Hepatocyte (in vitro differentiated cells): Measurements from ENCODE around the gene ZNF763. TPM values are rescaled to one million over a fixed set of nuclear protein-coding genes. Genes with fewer than 3 reads are reported as not detected.

Source experiments
- DNase-seq: peaks from one replicate; pipeline ENCODE4 v3.0.0-alpha.2; 2016; ENCODE audit warnings: low spot score
- H2AFZ ChIP-seq: fragments of 200-600 bp; sonication (generic); 2 replicates; pipeline ENCODE4 v1.6.0; 2016; ENCODE audit warnings: antibody characterized with exemption, mild to moderate bottlenecking
- H3K27ac ChIP-seq: fragments of 200-600 bp; sonication (generic); 2 replicates; pipeline ENCODE4 v1.5.1; 2016; ENCODE audit warnings: mild to moderate bottlenecking
- H3K27me3 ChIP-seq: fragments of 200-600 bp; sonication (generic); 2 replicates; pipeline ENCODE4 v1.6.1; 2016
- H3K36me3 ChIP-seq: fragments of 200-600 bp; sonication (generic); replicated peaks from 2 replicates; pipeline ENCODE4 v1.5.1; 2016; ENCODE audit warnings: low read depth; ENCODE audit not compliant: insufficient read depth
- H3K4me1 ChIP-seq: fragments of 200-600 bp; sonication (generic); 2 replicates; pipeline ENCODE4 v1.5.1; 2016; ENCODE audit warnings: mild to moderate bottlenecking, moderate library complexity; ENCODE audit not compliant: insufficient read depth
- H3K4me2 ChIP-seq: fragments of 200-600 bp; sonication (generic); 2 replicates; pipeline ENCODE4 v1.6.0; 2016
- H3K4me3 ChIP-seq: fragments of 200-600 bp; sonication (generic); 2 replicates; pipeline ENCODE4 v1.5.1; 2016; ENCODE audit warnings: mild to moderate bottlenecking
- H3K79me2 ChIP-seq: fragments of 200-600 bp; sonication (generic); 2 replicates; pipeline ENCODE4 v1.6.0; 2017; ENCODE audit warnings: mild to moderate bottlenecking
- H3K9me2 ChIP-seq: fragments of 200-600 bp; sonication (generic); replicated peaks from 2 replicates; pipeline ENCODE4 v1.6.0; 2017; ENCODE audit warnings: mild to moderate bottlenecking; ENCODE audit not compliant: insufficient read depth
- H3K9me3 ChIP-seq: fragments of 200-600 bp; sonication (generic); 2 replicates; pipeline ENCODE4 v1.5.1; 2016; ENCODE audit warnings: low read depth, mild to moderate bottlenecking
- H4K20me1 ChIP-seq: fragments of 200-600 bp; sonication (generic); 2 replicates; pipeline ENCODE4 v1.6.0; 2016; ENCODE audit warnings: mild to moderate bottlenecking; ENCODE audit not compliant: insufficient read depth, poor library complexity, severe bottlenecking
- CTCF ChIP-seq: fragments of 200-600 bp; sonication (generic); IDR thresholded peaks from 2 replicates; pipeline ENCODE4 v1.5.1; 2016; ENCODE audit warnings: antibody characterized with exemption, mild to moderate bottlenecking; ENCODE audit not compliant: poor library complexity
- EZH2 ChIP-seq: fragments of 200-600 bp; sonication (generic); IDR thresholded peaks from 2 replicates; pipeline ENCODE4 v1.6.1; 2016; ENCODE audit warnings: antibody characterized with exemption, mild to moderate bottlenecking, borderline replicate concordance
- EZH2phosphoT487 ChIP-seq: fragments of 200-600 bp; sonication (generic); IDR thresholded peaks from one replicate; pipeline ENCODE4 v1.6.1; 2018; ENCODE audit warnings: antibody characterized with exemption, mild to moderate bottlenecking, low read depth, moderate library complexity; ENCODE audit not compliant: unreplicated experiment, severe bottlenecking
- WGBS: methylation state at CpG from one replicate; pipeline ENCODE4 v1.1.6; 2016; ENCODE audit warnings: low lambda C conversion rate; ENCODE audit errors: missing lambda C conversion rate; 5-methylcytosine and 5-hydroxymethylcytosine counted together
- polyA plus RNA-seq: library from polyadenylated mRNA; unstranded; fragments of >200 nt; fragmentation: Nextera tagmentation; extraction: Ambion mirVana; gene quantifications from 2 replicates; pipeline ENCODE4 v1.2.1, GENCODE V29; 2016
- small RNA-seq: library from RNA; depleted of rRNA; stranded (forward); fragments of <200 nt; gene quantifications from one replicate; pipeline ENCODE3, GENCODE V24; 2014
- total RNA-seq: library from RNA; depleted of rRNA; stranded (reverse); fragments of >200 nt; gene quantifications from 2 replicates; pipeline ENCODE4 v1.2.3, GENCODE V29; 2014

The ZNF763 gene
- total and polyA plus RNA-seq, 2 experiments from 2014 or later, result 1.7 to 2.8 TPM

- no peak for TF ChIP-seq EZH2
- no peak for TF ChIP-seq EZH2phosphoT487
- TF ChIP-seq CTCF, result no peak
- H3K36me3 ChIP-seq, result no peaks in the 10 kb centered on the region
- H3K9me3 ChIP-seq, result peaks cover 4% of the 10 kb centered on the region
- no peak for DNase-seq
- 93% methylated on average over 9 of the region's 9 CpGs for whole genome bisulfite sequencing
- H3K79me2 ChIP-seq, result peaks cover 12% of the 10 kb centered on the region
- no peaks in the 10 kb centered on the region for H3K9me2 ChIP-seq
- no peaks in the 10 kb centered on the region for H4K20me1 ChIP-seq
- no peaks in the 10 kb centered on the region for H3K4me1 ChIP-seq
- H2AFZ ChIP-seq, result no peak overlapping the region
- H3K4me3 ChIP-seq, result no peak overlapping the region
- no peak overlapping the region for H3K4me2 ChIP-seq
- H3K27ac ChIP-seq, result no peak overlapping the region
- no peaks in the 10 kb centered on the region for H3K27me3 ChIP-seq
Measured at GRCh38 chr19:12000152-12000981, 35.5 kb downstream of the ZNF763 start.

GRCh38 chr19:12015015-12015752, 50.3 kb downstream of the ZNF763 start:
- Histone ChIP-seq H3K79me2 (no peaks in the 10 kb centered on the region), H3K9me2 (no peaks in the 10 kb centered on the region), H3K9me3 (peaks cover 69% of the 10 kb centered on the region), H3K27me3 (no peaks in the 10 kb centered on the region), H3K36me3 (peaks cover 35% of the 10 kb centered on the region), H3K4me2 (no peak overlapping the region), H3K4me1 (no peaks in the 10 kb centered on the region), H3K4me3 (no peak overlapping the region), H2AFZ (no peak overlapping the region), H4K20me1 (no peaks in the 10 kb centered on the region), H3K27ac (no peak overlapping the region)
- TF ChIP-seq EZH2phosphoT487, result no peak
- no peak for TF ChIP-seq CTCF
- no peak for TF ChIP-seq EZH2
- 97% methylated on average over 9 of the region's 9 CpGs for WGBS
- no peak for DNase-seq

GRCh38 chr19:12015753-12016116, 50.9 kb downstream of the ZNF763 start:
- Histone ChIP-seq H3K9me3 (peaks cover 69% of the 10 kb centered on the region), H2AFZ (no peak overlapping the region), H3K4me3 (no peak overlapping the region), H3K36me3 (peaks cover 35% of the 10 kb centered on the region), H3K27ac (no peak overlapping the region), H3K27me3 (no peaks in the 10 kb centered on the region), H3K4me2 (no peak overlapping the region), H3K9me2 (no peaks in the 10 kb centered on the region), H3K79me2 (no peaks in the 10 kb centered on the region), H4K20me1 (no peaks in the 10 kb centered on the region), H3K4me1 (no peaks in the 10 kb centered on the region)
- TF ChIP-seq EZH2, result no peak
- no peak for DNase-seq
- WGBS, result 83% methylated on average over 2 of the region's 2 CpGs

Small RNA genes lying within 50 kb of the gene (small RNA-seq; reads per million reads assigned to genes)
- not detected for gene RNA5SP464
- not detected for gene RNA5SP465

Other genes with a start within 250 kb of the ZNF763 start
- 10.4 and 13.9 TPM in 2 replicates for gene ZNF823, start 226.1 kb upstream of the ZNF763 start, total RNA-seq
- 3.4 and 3.8 TPM in 2 replicates for gene ZNF823, start 226.1 kb upstream of the ZNF763 start, polyA plus RNA-seq
- 6.2 and 6.7 TPM in 2 replicates for gene ZNF441, start 198.0 kb upstream of the ZNF763 start, total RNA-seq
- 2.9 and 6.4 TPM in 2 replicates for gene ZNF441, start 198.0 kb upstream of the ZNF763 start, polyA plus RNA-seq
- 2.9 and 4.8 TPM in 2 replicates for gene ZNF491, start 166.5 kb upstream of the ZNF763 start, total RNA-seq
- 0.95 and 2.0 TPM in 2 replicates for gene ZNF491, start 166.5 kb upstream of the ZNF763 start, polyA plus RNA-seq
- gene ZNF440, start 150.8 kb upstream of the ZNF763 start, total RNA-seq, result 13.6 and 17.0 TPM in 2 replicates
- 1.9 and 3.0 TPM in 2 replicates for gene ZNF440, start 150.8 kb upstream of the ZNF763 start, polyA plus RNA-seq
- 3.8 and 4.6 TPM in 2 replicates for gene ZNF439, start 116.3 kb upstream of the ZNF763 start, total RNA-seq
- 2.3 and 2.6 TPM in 2 replicates for gene ZNF439, start 116.3 kb upstream of the ZNF763 start, polyA plus RNA-seq
- gene ZNF69, start 77.3 kb upstream of the ZNF763 start, total RNA-seq, result 24.6 and 51.7 TPM in 2 replicates
- 13.7 and 13.8 TPM in 2 replicates for gene ZNF69, start 77.3 kb upstream of the ZNF763 start, polyA plus RNA-seq
- 7.5 and 11.7 TPM in 2 replicates for gene ZNF700, start 39.9 kb upstream of the ZNF763 start, total RNA-seq
- gene ZNF700, start 39.9 kb upstream of the ZNF763 start, polyA plus RNA-seq, result 3.6 and 5.6 TPM in 2 replicates
- 6.1 and 8.1 TPM in 2 replicates for gene ZNF433, start 70.6 kb downstream of the ZNF763 start, total RNA-seq
- 5.6 and 9.0 TPM in 2 replicates for gene ZNF433, start 70.6 kb downstream of the ZNF763 start, polyA plus RNA-seq
- 0.32 and 0.77 TPM in 2 replicates for gene ZNF878, start 87.9 kb downstream of the ZNF763 start, total RNA-seq
- 0.91 TPM in 1 of 2 replicates, not detected in the other for gene ZNF878, start 87.9 kb downstream of the ZNF763 start, polyA plus RNA-seq
- 11.2 and 13.8 TPM in 2 replicates for gene ZNF844, start 99.7 kb downstream of the ZNF763 start, total RNA-seq
- 3.0 and 4.1 TPM in 2 replicates for gene ZNF844, start 99.7 kb downstream of the ZNF763 start, polyA plus RNA-seq
- gene ZNF20, start 175.3 kb downstream of the ZNF763 start, total RNA-seq, result 4.7 and 5.3 TPM in 2 replicates
- gene ZNF20, start 175.3 kb downstream of the ZNF763 start, polyA plus RNA-seq, result 1.2 and 2.4 TPM in 2 replicates
- gene ZNF625, start 191.7 kb downstream of the ZNF763 start, total RNA-seq, result 9.7 and 10.3 TPM in 2 replicates
- 1.8 and 2.3 TPM in 2 replicates for gene ZNF625, start 191.7 kb downstream of the ZNF763 start, polyA plus RNA-seq
- gene ZNF136, start 198.1 kb downstream of the ZNF763 start, total RNA-seq, result 9.2 and 10.0 TPM in 2 replicates
- gene ZNF136, start 198.1 kb downstream of the ZNF763 start, polyA plus RNA-seq, result 5.3 and 7.1 TPM in 2 replicates